Measurements from ENCODE around the gene PTK7. TPM values are rescaled to one million over a fixed set of nuclear protein-coding genes. Genes with fewer than 3 reads are reported as not detected.

Gene PTK7
- total RNA-seq, 1 experiment from 2014 or later, result 48.1 TPM

Other genes starting within 250 kb of the PTK7 start
- gene RPL7L1, start 196.7 kb upstream of the PTK7 start, total RNA-seq (2014; rRNA removed), result 87.6 and 99.5 TPM in 2 replicates
- not detected in 2 replicates for gene PTCRA, start 160.3 kb upstream of the PTK7 start, total RNA-seq (2014; rRNA removed)
- 37.5 and 42.2 TPM in 2 replicates for gene CNPY3, start 146.8 kb upstream of the PTK7 start, total RNA-seq (2014; rRNA removed)
- gene GNMT, start 115.6 kb upstream of the PTK7 start, total RNA-seq (2014; rRNA removed), result 0.47 and 1.2 TPM in 2 replicates
- 35.9 and 40.8 TPM in 2 replicates for gene PEX6, start 97.1 kb upstream of the PTK7 start, total RNA-seq (2014; rRNA removed)
- 54.1 and 55.6 TPM in 2 replicates for gene PPP2R5D, start 91.7 kb upstream of the PTK7 start, total RNA-seq (2014; rRNA removed)
- 131 and 146 TPM in 2 replicates for gene MEA1, start 62.4 kb upstream of the PTK7 start, total RNA-seq (2014; rRNA removed)
- gene KLHDC3, start 62.1 kb upstream of the PTK7 start, total RNA-seq (2014; rRNA removed), result 68.9 and 76.0 TPM in 2 replicates
- 120 and 133 TPM in 2 replicates for gene RRP36, start 54.7 kb upstream of the PTK7 start, total RNA-seq (2014; rRNA removed)
- 17.5 and 18.6 TPM in 2 replicates for gene CUL7, start 22.5 kb upstream of the PTK7 start, total RNA-seq (2014; rRNA removed)
- gene MRPL2, start 16.9 kb upstream of the PTK7 start, total RNA-seq (2014; rRNA removed), result 59.8 and 63.9 TPM in 2 replicates
- gene KLC4, start 16.7 kb upstream of the PTK7 start, total RNA-seq (2014; rRNA removed), result 17.5 and 18.5 TPM in 2 replicates
- 35.0 and 44.3 TPM in 2 replicates for gene SRF, start 95.0 kb downstream of the PTK7 start, total RNA-seq (2014; rRNA removed)
- 30.4 and 43.8 TPM in 2 replicates for gene CUL9, start 105.9 kb downstream of the PTK7 start, total RNA-seq (2014; rRNA removed)
- 128 and 176 TPM in 2 replicates for gene DNPH1, start 153.2 kb downstream of the PTK7 start, total RNA-seq (2014; rRNA removed)
- gene TTBK1, start 167.2 kb downstream of the PTK7 start, total RNA-seq (2014; rRNA removed), result not detected in 2 replicates
- gene SLC22A7, start 221.9 kb downstream of the PTK7 start, total RNA-seq (2014; rRNA removed), result not detected in 2 replicates
- gene CRIP3, start 232.5 kb downstream of the PTK7 start, total RNA-seq (2014; rRNA removed), result 0.29 TPM in 2 replicates